Measurements from ENCODE around the gene HOXB9. TPM values are rescaled to one million over a fixed set of nuclear protein-coding genes. Genes with fewer than 3 reads are reported as not detected.

HOXB9 gene
- total RNA-seq, 1 experiment from 2014 or later, result 0.11 TPM

GRCh38 chr17:48588528-48588927 is 37.6 kb downstream of the HOXB9 start:
- no peak for DNase-seq (ENCODE audit: low read depth in 1 of 2, low spot score in 2 of 2)
- Histone ChIP-seq H3K4me1 (replicated peaks) (peaks cover 28% of the 10 kb centered on the region), H3K27me3 (replicated peaks) (no peaks in the 10 kb centered on the region), H3K4me3 (no peak overlapping the region), H3K36me3 (0 out of 2 replicates have a peak, but pooled peaks cover 4% of the 10 kb centered on the region), H3K27ac (no peak overlapping the region), H3K9me3 (replicated peaks) (no peaks in the 10 kb centered on the region)

GRCh38 chr17:48588074-48588415 is 38.1 kb downstream of the HOXB9 start:
- Histone ChIP-seq H3K27me3 (replicated peaks) (no peaks in the 10 kb centered on the region), H3K9me3 (replicated peaks) (no peaks in the 10 kb centered on the region), H3K4me3 (no peak overlapping the region), H3K4me1 (replicated peaks) (peaks cover 23% of the 10 kb centered on the region), H3K36me3 (0 out of 2 replicates have a peak, but pooled peaks cover under 1% of the 10 kb centered on the region), H3K27ac (no peak overlapping the region)
- no peak for DNase-seq (ENCODE audit: low read depth in 1 of 2, low spot score in 2 of 2)

GRCh38 chr17:48587276-48588073 is 38.7 kb downstream of the HOXB9 start:
- Histone ChIP-seq H3K4me1 (replicated peaks) (peaks cover 22% of the 10 kb centered on the region), H3K27me3 (replicated peaks) (no peaks in the 10 kb centered on the region), H3K27ac (no peak overlapping the region), H3K9me3 (replicated peaks) (no peaks in the 10 kb centered on the region), H3K4me3 (no peak overlapping the region), H3K36me3 (no peaks in the 10 kb centered on the region)
- DNase-seq (ENCODE audit: low read depth in 1 of 2, low spot score in 2 of 2), result no peak

- no peak for DNase-seq (ENCODE audit: low read depth in 1 of 2, low spot score in 2 of 2)
- no peaks in the 10 kb centered on the region for H3K36me3 ChIP-seq
- H3K4me3 ChIP-seq, result no peak overlapping the region
- H3K27me3 ChIP-seq (replicated peaks), result no peaks in the 10 kb centered on the region
- no peak overlapping the region for H3K27ac ChIP-seq
- H3K4me1 ChIP-seq (replicated peaks), result peaks cover 22% of the 10 kb centered on the region
- no peaks in the 10 kb centered on the region for H3K9me3 ChIP-seq (replicated peaks)
Measured at GRCh38 chr17:48586355-48587258, 39.6 kb downstream of the HOXB9 start.

- no peaks in the 10 kb centered on the region for H3K27me3 ChIP-seq (replicated peaks)
- no peaks in the 10 kb centered on the region for H3K9me3 ChIP-seq (replicated peaks)
- H3K4me1 ChIP-seq (replicated peaks), result peaks cover 22% of the 10 kb centered on the region
- H3K36me3 ChIP-seq, result no peaks in the 10 kb centered on the region
- no peak for DNase-seq (ENCODE audit: low read depth in 1 of 2, low spot score in 2 of 2)
- H3K27ac ChIP-seq, result no peak overlapping the region
- no peak overlapping the region for H3K4me3 ChIP-seq
Measured at GRCh38 chr17:48584223-48584741, 41.9 kb downstream of the HOXB9 start.

- no peaks in the 10 kb centered on the region for H3K36me3 ChIP-seq
Measured at GRCh38 chr17:48583708-48584222, 42.4 kb downstream of the HOXB9 start.

GRCh38 chr17:48582750-48583069 is 43.4 kb downstream of the HOXB9 start:
- H3K9me3 ChIP-seq (replicated peaks), result no peaks in the 10 kb centered on the region
- H3K4me3 ChIP-seq, result no peak overlapping the region
- peaks cover 25% of the 10 kb centered on the region for H3K4me1 ChIP-seq (replicated peaks)
- no peaks in the 10 kb centered on the region for H3K27me3 ChIP-seq (replicated peaks)
- no peak for DNase-seq (ENCODE audit: low read depth in 1 of 2, low spot score in 2 of 2)
- no peak overlapping the region for H3K27ac ChIP-seq
- no peaks in the 10 kb centered on the region for H3K36me3 ChIP-seq

More at GRCh38 chr17:48583708-48584222, 42.4 kb downstream of the HOXB9 start:
- no peak for DNase-seq (ENCODE audit: low read depth in 1 of 2, low spot score in 2 of 2)
- H3K9me3 ChIP-seq (replicated peaks), result no peaks in the 10 kb centered on the region
- H3K4me3 ChIP-seq, result no peak overlapping the region
- no peaks in the 10 kb centered on the region for H3K27me3 ChIP-seq (replicated peaks)
- H3K27ac ChIP-seq, result no peak overlapping the region
- H3K4me1 ChIP-seq (replicated peaks), result peaks cover 24% of the 10 kb centered on the region

GRCh38 chr17:48579760-48580554 is 46.2 kb downstream of the HOXB9 start:
- H3K36me3 ChIP-seq, result peaks cover 3% of the 10 kb centered on the region; the same call in 1 of the 2 replicates
- H3K27me3 ChIP-seq (replicated peaks), result no peaks in the 10 kb centered on the region
- peaks cover 29% of the 10 kb centered on the region for H3K4me1 ChIP-seq (replicated peaks)
- H3K27ac ChIP-seq, result no peak overlapping the region
- no peak overlapping the region for H3K4me3 ChIP-seq
- H3K9me3 ChIP-seq (replicated peaks), result no peaks in the 10 kb centered on the region
- no peak for DNase-seq (ENCODE audit: low read depth in 1 of 2, low spot score in 2 of 2)

GRCh38 chr17:48579471-48579759 is 46.7 kb downstream of the HOXB9 start:
- Histone ChIP-seq H3K9me3 (replicated peaks) (no peaks in the 10 kb centered on the region), H3K4me3 (no peak overlapping the region), H3K27me3 (replicated peaks) (no peaks in the 10 kb centered on the region), H3K36me3 (peaks cover 3% of the 10 kb centered on the region; the same call in 1 of the 2 replicates), H3K4me1 (replicated peaks) (peaks cover 33% of the 10 kb centered on the region), H3K27ac (no peak overlapping the region)
- no peak for DNase-seq (ENCODE audit: low read depth in 1 of 2, low spot score in 2 of 2)

GRCh38 chr17:48578616-48579470 is 47.3 kb downstream of the HOXB9 start:
- no peak overlapping the region for H3K27ac ChIP-seq
- peaks cover 33% of the 10 kb centered on the region for H3K4me1 ChIP-seq (replicated peaks)
- H3K4me3 ChIP-seq, result peak overlapping the region; percentile 63
- H3K36me3 ChIP-seq, result peaks cover 3% of the 10 kb centered on the region; the same call in 1 of the 2 replicates
- H3K9me3 ChIP-seq (replicated peaks), result no peaks in the 10 kb centered on the region
- H3K27me3 ChIP-seq (replicated peaks), result no peaks in the 10 kb centered on the region
- DNase-seq (ENCODE audit: low read depth in 1 of 2, low spot score in 2 of 2), result no peak

GRCh38 chr17:48577946-48578615 is 48.1 kb downstream of the HOXB9 start, which contains the start of gene HOXB4:
Gene HOXB4 (minus strand): TSS chr17:48578350. CDS start chr17:48578319, 31 bp downstream.
- H3K4me1 ChIP-seq (replicated peaks), result peaks cover 33% of the 10 kb centered on the region
- H3K9me3 ChIP-seq (replicated peaks), result no peaks in the 10 kb centered on the region
- peak within 1 kb of the TSS; percentile 63 for H3K4me3 ChIP-seq
- peaks cover 3% of the 10 kb centered on the region; the same call in 1 of the 2 replicates for H3K36me3 ChIP-seq
- peak within 1 kb of the TSS; percentile 37; the same call in 1 of the 2 replicates for H3K27ac ChIP-seq
- DNase-seq (ENCODE audit: low read depth in 1 of 2, low spot score in 2 of 2), result peak; percentile 78 to 83
- no peaks in the 10 kb centered on the region for H3K27me3 ChIP-seq (replicated peaks)

- peak in 1 of 2 experiments; percentile 47 for DNase-seq (ENCODE audit: low read depth in 1 of 2, low spot score in 2 of 2)
- Histone ChIP-seq H3K4me1 (replicated peaks) (peaks cover 33% of the 10 kb centered on the region), H3K4me3 (peak overlapping the region; percentile 63), H3K9me3 (replicated peaks) (no peaks in the 10 kb centered on the region), H3K27ac (no peak overlapping the region), H3K27me3 (replicated peaks) (no peaks in the 10 kb centered on the region), H3K36me3 (peaks cover 3% of the 10 kb centered on the region; the same call in 1 of the 2 replicates)
Measured at GRCh38 chr17:48577330-48577945, 48.7 kb downstream of the HOXB9 start.

Measured in SJSA1 (cell line).